ENCODE results near the gene BMPR2. TPM values are rescaled to one million over a fixed set of nuclear protein-coding genes. Genes with fewer than 3 reads are reported as not detected.

The BMPR2 gene
- 26.4 and 104 TPM in 2 replicates for total RNA-seq

GRCh38 chr2:202375609-202376408 is at the start of gene BMPR2:
BMPR2 (plus strand) TSS chr2:202376327; CDS start chr2:202377475, 1,148 bp downstream.

Other genes with a start within 250 kb of the BMPR2 start
- 92.6 and 94.8 TPM in 2 replicates for gene SUMO1, start 137.7 kb upstream of the BMPR2 start, total RNA-seq
- 25.9 and 60.8 TPM in 2 replicates for gene NOP58, start 110.6 kb upstream of the BMPR2 start, total RNA-seq

Data from bladder microvascular endothelial cell (primary cell).